Endothelial cell of umbilical vein (primary cell): Measurements from ENCODE around the gene PRPF31. TPM values are rescaled to one million over a fixed set of nuclear protein-coding genes. Genes with fewer than 3 reads are reported as not detected.

ENCODE experiments used
- BruUV-seq: library from RNA; stranded (reverse); fragments of 400-500 nt; replicated peaks from 2 replicates; lab custom pipeline; 2021; lab: Mats Ljungman, UMichigan
- CTCF ChIA-PET: fragments of 300-600, 350-600 bp; sonication (Branson Sonifier 250); formaldehyde crosslinking; loops from one replicate; lab custom pipeline; 2021; ENCODE audit warnings: antibody characterized with exemption, inconsistent platforms; lab: Charles Lee
- POLR2A ChIA-PET: fragments of 300-600, 350-600 bp; sonication (Branson Sonifier 250); formaldehyde crosslinking; loops from one replicate; lab custom pipeline; 2021; ENCODE audit warnings: antibody characterized with exemption, inconsistent platforms; lab: Charles Lee
- DNase-seq: peaks from one replicate; pipeline ENCODE4 v3.0.0-alpha.2; 2011; ENCODE audit warnings: low read depth, low spot score
- FAIRE-seq: peaks from 2 replicates; lab custom pipeline; 2011; peaks lifted over from hg19 to GRCh38; lab: Jason Lieb, UNC
- H2AFZ ChIP-seq: 2 replicates; pipeline ENCODE4 v1.6.0; 2012; ENCODE audit warnings: low read depth, low read length, control low read depth, inconsistent platforms
- H3K27ac ChIP-seq: 2 replicates; pipeline ENCODE4 v1.5.1; 2011; ENCODE audit warnings: low read depth, mild to moderate bottlenecking, control low read depth, low read length, moderate library complexity; ENCODE audit not compliant: insufficient read depth
- H3K27me3 ChIP-seq, 2 experiments: 2 replicates each; pipeline versions ENCODE4 v1.6.0 to v1.6.1; 2011; ENCODE audit warnings: low read length in 2 of 2, mixed read lengths in 1 of 2; ENCODE audit not compliant: control insufficient read depth in 2 of 2, insufficient read depth in 2 of 2
- H3K36me3 ChIP-seq, 2 experiments: 2 replicates in 1 of 2; 3 replicates in 1 of 2; pipeline ENCODE4 v1.5.1; 2011; ENCODE audit warnings: low read length in 2 of 2, mild to moderate bottlenecking in 1 of 2, moderate library complexity in 1 of 2; ENCODE audit not compliant: control insufficient read depth in 2 of 2, insufficient read depth in 2 of 2; ENCODE audit errors: extremely low read depth in 1 of 2
- H3K4me1 ChIP-seq: 3 replicates; pipeline ENCODE4 v1.5.1; 2011; ENCODE audit warnings: mild to moderate bottlenecking, low read length; ENCODE audit not compliant: control insufficient read depth, insufficient read depth; ENCODE audit errors: extremely low read depth
- H3K4me2 ChIP-seq: 2 replicates; pipeline ENCODE4 v1.6.1; 2011; ENCODE audit warnings: low read length, control low read depth, mixed read lengths; ENCODE audit not compliant: insufficient read depth
- H3K4me3 ChIP-seq, 3 experiments: fragments of 200-600 bp in 1 of 3; sonication (generic), shearing (Covaris generic) in 1 of 3; replicated peaks in 1 of 3; 2 replicates each; pipeline ENCODE4 v1.5.1; 2011 to 2016; ENCODE audit warnings: control low read depth in 3 of 3, low read length in 3 of 3, mild to moderate bottlenecking in 2 of 3, inconsistent platforms in 1 of 3, low read depth in 1 of 3, moderate library complexity in 1 of 3; ENCODE audit not compliant: insufficient read depth in 1 of 3
- H3K79me2 ChIP-seq: 2 replicates; pipeline ENCODE4 v1.6.0; 2012; ENCODE audit warnings: low read length, inconsistent platforms; ENCODE audit not compliant: control insufficient read depth, insufficient read depth
- H3K9ac ChIP-seq: replicated peaks from 2 replicates; pipeline ENCODE3; 2011; ENCODE audit warnings: low read length, control low read depth; ENCODE audit not compliant: insufficient read depth; ENCODE audit errors: extremely low read depth
- H3K9me1 ChIP-seq: replicated peaks from 3 replicates; pipeline ENCODE4 v1.6.0; 2011; ENCODE audit warnings: mild to moderate bottlenecking, low read length; ENCODE audit not compliant: control insufficient read depth, insufficient read depth; ENCODE audit errors: extremely low read depth
- H3K9me3 ChIP-seq: replicated peaks from 2 replicates; pipeline ENCODE4 v1.5.1; 2012; ENCODE audit warnings: low read length, inconsistent platforms; ENCODE audit not compliant: control insufficient read depth, insufficient read depth
- H4K20me1 ChIP-seq: replicated peaks from 2 replicates; pipeline ENCODE3; 2011; ENCODE audit warnings: mild to moderate bottlenecking, low read length; ENCODE audit not compliant: control insufficient read depth, insufficient read depth; ENCODE audit errors: extremely low read depth
- EZH2 ChIP-seq: IDR thresholded peaks from 2 replicates; pipeline ENCODE4 v1.6.1; 2012; ENCODE audit warnings: borderline replicate concordance, low read depth, mild to moderate bottlenecking, moderate library complexity, low read length, inconsistent platforms; ENCODE audit not compliant: severe bottlenecking
- FOS ChIP-seq: IDR thresholded peaks from 2 replicates; pipeline ENCODE4 v1.6.1; 2011; ENCODE audit warnings: mild to moderate bottlenecking, low read length, moderate library complexity, borderline replicate concordance; ENCODE audit not compliant: insufficient read depth
- GATA2 ChIP-seq: IDR thresholded peaks from 2 replicates; pipeline ENCODE4 v1.7.0; 2011; ENCODE audit warnings: low read depth, mild to moderate bottlenecking, moderate library complexity, mixed read lengths, low read length; ENCODE audit not compliant: insufficient read length, insufficient read depth
- JUN ChIP-seq: IDR thresholded peaks from 2 replicates; pipeline ENCODE4 v1.6.1; 2011; ENCODE audit warnings: borderline replicate concordance, low read depth; ENCODE audit not compliant: insufficient read length, insufficient read depth
- MAX ChIP-seq: IDR thresholded peaks from 2 replicates; pipeline ENCODE4 v1.6.1; 2011; ENCODE audit not compliant: insufficient read depth, insufficient read length
- MYC ChIP-seq: IDR thresholded peaks from one replicate; pipeline ENCODE4 v1.6.1; 2011; ENCODE audit warnings: mild to moderate bottlenecking, low read depth, low read length
- POLR2A ChIP-seq: IDR thresholded peaks from 2 replicates; pipeline ENCODE4 v1.6.1; 2012; ENCODE audit warnings: low read depth, mild to moderate bottlenecking, control low read depth, low read length
- POLR2AphosphoS5 ChIP-seq: IDR thresholded peaks from 2 replicates; pipeline ENCODE4 v1.6.1; 2012; ENCODE audit warnings: low read depth, mild to moderate bottlenecking, control low read depth, low read length, moderate library complexity; ENCODE audit not compliant: insufficient read depth
- dilution Hi-C: fragments of 300-500 bp; cut with MboI; formaldehyde crosslinking; loops from one replicate; pipeline ENCODE4 v1.15.0; 2019; ENCODE audit warnings: low sequenced_read_pairs; ENCODE audit not compliant: extremely low pct_ligation_motif_present
- intact Hi-C: fragments of 100-400 bp; cut with micrococcal nuclease; formaldehyde crosslinking; loops from one replicate; pipeline ENCODE4 v1.10.0; 2022
- polyA plus RNA-seq, 4 experiments: library from polyadenylated mRNA; depleted of rRNA in 3 of 4; stranded (reverse) in 3 of 4; unstranded in 1 of 4; fragments of >200 nt; gene quantifications; 2 replicates each; pipeline versions ENCODE4 v1.2.1 to v1.2.3, GENCODE V29; 2011 to 2012; ENCODE audit warnings: missing spikeins in 1 of 4
- total RNA-seq: library from RNA; stranded (reverse); gene quantifications from 2 replicates; pipeline ENCODE4 v1.2.3, GENCODE V29; 2021
- TF ChIP-seq, protein P1 (sequence below), 2 donors: IDR thresholded peaks; 1 replicate in 1 of 2; 2 replicates in 1 of 2; pipeline ENCODE4 v1.5.1; 2011; ENCODE audit warnings: low read length in 2 of 2, mild to moderate bottlenecking in 2 of 2, moderate library complexity in 2 of 2, control low read depth in 1 of 2, inconsistent platforms in 1 of 2, low read depth in 1 of 2; ENCODE audit not compliant: insufficient read depth in 1 of 2; ENCODE audit errors: extremely low read depth in 1 of 2

The PRPF31 gene
- total and polyA plus RNA-seq, 2 donors (not counting 3 experiments of a cell fraction or from before 2014, with no cell fraction given) = 76.2 to 101 TPM

GRCh38 chr19:54156953-54157352, 41.4 kb downstream of the PRPF31 start:
- Histone ChIP-seq H3K4me1 (peaks cover 18% of the 10 kb centered on the region), H3K36me3 (peaks cover 7 to 46% of the 10 kb centered on the region in 2 experiments), H3K27ac (no peak overlapping the region), H2AFZ (no peak overlapping the region), H4K20me1 (no peaks in the 10 kb centered on the region), H3K27me3 (no peaks in the 10 kb centered on the region), H3K4me3 (no peak overlapping the region), H3K4me2 (no peak overlapping the region), H3K9me3 (no peaks in the 10 kb centered on the region), H3K9me1 (no peaks in the 10 kb centered on the region), H3K79me2 (peaks cover 4% of the 10 kb centered on the region), H3K9ac (no peak overlapping the region)
- TF ChIP-seq GATA2 (no peak), POLR2AphosphoS5 (no peak)
- TF ChIP-seq, protein P1, sequence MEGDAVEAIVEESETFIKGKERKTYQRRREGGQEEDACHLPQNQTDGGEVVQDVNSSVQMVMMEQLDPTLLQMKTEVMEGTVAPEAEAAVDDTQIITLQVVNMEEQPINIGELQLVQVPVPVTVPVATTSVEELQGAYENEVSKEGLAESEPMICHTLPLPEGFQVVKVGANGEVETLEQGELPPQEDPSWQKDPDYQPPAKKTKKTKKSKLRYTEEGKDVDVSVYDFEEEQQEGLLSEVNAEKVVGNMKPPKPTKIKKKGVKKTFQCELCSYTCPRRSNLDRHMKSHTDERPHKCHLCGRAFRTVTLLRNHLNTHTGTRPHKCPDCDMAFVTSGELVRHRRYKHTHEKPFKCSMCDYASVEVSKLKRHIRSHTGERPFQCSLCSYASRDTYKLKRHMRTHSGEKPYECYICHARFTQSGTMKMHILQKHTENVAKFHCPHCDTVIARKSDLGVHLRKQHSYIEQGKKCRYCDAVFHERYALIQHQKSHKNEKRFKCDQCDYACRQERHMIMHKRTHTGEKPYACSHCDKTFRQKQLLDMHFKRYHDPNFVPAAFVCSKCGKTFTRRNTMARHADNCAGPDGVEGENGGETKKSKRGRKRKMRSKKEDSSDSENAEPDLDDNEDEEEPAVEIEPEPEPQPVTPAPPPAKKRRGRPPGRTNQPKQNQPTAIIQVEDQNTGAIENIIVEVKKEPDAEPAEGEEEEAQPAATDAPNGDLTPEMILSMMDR (IDR thresholded peaks at IDR 0.05; ENCODE audit: extremely low read depth in 1 of 2, insufficient read depth in 1 of 2, low read depth in 1 of 2, low read length in 2 of 2) = no peak
- BruUV-seq = no TSS peak
- FAIRE-seq (no peak), DNase-seq (no peak)
- dilution Hi-C loops (no loop called here), intact Hi-C loops (no loop called here)
- POLR2A ChIA-PET = interaction anchor here (1.1 kb wide), 1 partner anchor 20 kb away, joined by 3 read pairs; no protein-coding TSS in a partner anchor
- CTCF ChIA-PET = no interaction called here

DNA sequence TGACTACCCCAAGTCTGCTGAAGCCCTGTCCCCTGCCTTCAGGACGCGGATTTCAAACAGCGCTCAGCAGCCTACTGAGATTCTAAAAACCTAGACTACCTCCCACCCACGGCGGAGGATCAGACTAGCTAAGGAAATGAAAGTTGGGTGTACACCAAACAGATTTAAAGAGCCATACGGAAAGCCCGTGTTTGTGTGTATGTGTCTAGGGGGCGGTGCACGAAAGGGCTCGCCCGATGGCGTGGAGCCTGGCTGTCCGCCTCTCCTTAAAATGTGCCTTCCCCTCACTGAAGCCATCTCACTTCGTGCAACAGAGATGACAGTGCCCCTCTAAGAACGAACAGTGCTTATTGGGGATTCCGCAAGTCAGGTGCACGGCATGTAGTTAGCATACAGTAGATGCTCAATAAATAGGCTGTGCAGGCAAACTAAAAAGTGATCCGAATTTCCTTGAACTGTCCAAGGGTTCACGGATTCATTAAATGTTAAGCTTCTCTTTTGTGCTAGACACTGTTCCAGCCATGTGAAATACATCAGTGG, 43.3 kb downstream of the PRPF31 start:
- dilution Hi-C loops = no loop called here
- BruUV-seq = TSS peak; percentile 53
- peak; percentile 40 for FAIRE-seq

More for the DNA sequence above, 43.3 kb downstream of the PRPF31 start:
- peak overlapping the region; percentile 68 for H3K9ac ChIP-seq
- H3K9me1 ChIP-seq = no peaks in the 10 kb centered on the region
- peak overlapping the region; percentile 76 for H3K4me2 ChIP-seq
- CTCF ChIA-PET = interaction anchor here (0.7 to 1.8 kb wide), 8 partner anchors 14 to 1475 kb away, joined by 3 to 8 read pairs (median 4); partner anchors contain the start of genes CNOT3, LENG8, MBOAT7 and TMC4
- TF ChIP-seq POLR2AphosphoS5 = no peak
- TF ChIP-seq GATA2 = no peak
- TF ChIP-seq FOS = no peak
- no peak for TF ChIP-seq MAX
- TF ChIP-seq, protein P1 (IDR thresholded peaks at IDR 0.05; ENCODE audit: extremely low read depth in 1 of 2, insufficient read depth in 1 of 2, low read depth in 1 of 2, low read length in 2 of 2) = no peak
- TF ChIP-seq POLR2A = no peak
- TF ChIP-seq MYC = no peak
- no peak for TF ChIP-seq JUN
- TF ChIP-seq EZH2 = no peak
- peaks cover 18% of the 10 kb centered on the region for H3K4me1 ChIP-seq
- H2AFZ ChIP-seq = peak overlapping the region; percentile 65
- no peaks in the 10 kb centered on the region for H3K9me3 ChIP-seq
- no peaks in the 10 kb centered on the region for H4K20me1 ChIP-seq
- no peak for DNase-seq
- H3K4me3 ChIP-seq = peak overlapping the region; percentile 40 to 80 (median 77)
- H3K79me2 ChIP-seq = peaks cover 4% of the 10 kb centered on the region
- peak overlapping the region; percentile 60 for H3K27ac ChIP-seq
- peaks cover 7 to 27% of the 10 kb centered on the region in 2 experiments for H3K36me3 ChIP-seq
- intact Hi-C loops = loop anchor here (1.0 to 2.0 kb wide), 4 partner anchors 10 to 44 kb away; partner anchors contain the start of genes CNOT3, PRPF31 and TFPT
- peaks cover 0 to 5% of the 10 kb centered on the region in 2 experiments for H3K27me3 ChIP-seq
- POLR2A ChIA-PET = interaction anchor here (0.5 to 1.6 kb wide), 3 partner anchors 8 to 30 kb away, joined by 3 to 4 read pairs (median 3); partner anchors contain the start of gene MBOAT7
